Stimulated activated CD8-positive, alpha-beta memory T cell treated with anti-CD3 and anti-CD28 coated beads, Interleukin-12 subunit alpha, Interleukin-12 subunit beta, amount 100 ng/mL, for 24 hours (primary cell): ENCODE measurements around the gene PAQR5.
"Not testable (repeated sequence)": the region's sequence is repeated elsewhere in the genome, so short reads cannot be mapped to it uniquely, and the experiment has no call there.

Source experiments
- DNase-seq: peaks from one replicate; pipeline ENCODE4 v3.0.0-alpha.2; 2020; ENCODE audit errors: extremely low read depth

The PAQR5 gene

GRCh38 chr15:69293741-69294615 lies 4.7 kb upstream of the PAQR5 start:
- DNase-seq, result no peak

- no peak for DNase-seq
Measured at GRCh38 chr15:69296606-69297005, 2.1 kb upstream of the PAQR5 start.

- DNase-seq, result no peak
Measured at GRCh38 chr15:69297642-69298353, 914 bp upstream of the PAQR5 start.

- no peak for DNase-seq
Measured at GRCh38 chr15:69298354-69298696, 387 bp upstream of the PAQR5 start.

GRCh38 chr15:69299451-69299886 lies 757 bp downstream of the PAQR5 start:
- no peak for DNase-seq

- no peak for DNase-seq
Measured at GRCh38 chr15:69299943-69300588, 1.4 kb downstream of the PAQR5 start.

GRCh38 chr15:69301101-69301500 lies 2.4 kb downstream of the PAQR5 start:
- not testable (repeated sequence) for DNase-seq

- not testable (repeated sequence) for DNase-seq
Measured at GRCh38 chr15:69302087-69302486, 3.4 kb downstream of the PAQR5 start.

GRCh38 chr15:69302929-69303328 lies 4.2 kb downstream of the PAQR5 start:
- no peak for DNase-seq

GRCh38 chr15:69303337-69304181 lies 4.8 kb downstream of the PAQR5 start:
- DNase-seq, result no peak

GRCh38 chr15:69304182-69304545 lies 5.5 kb downstream of the PAQR5 start:
- no peak for DNase-seq

- DNase-seq, result no peak
Measured at GRCh38 chr15:69305204-69305931, 6.7 kb downstream of the PAQR5 start.

GRCh38 chr15:69305933-69306568 lies 7.3 kb downstream of the PAQR5 start:
- no peak for DNase-seq

- no peak for DNase-seq
Measured at GRCh38 chr15:69307939-69308338, 9.2 kb downstream of the PAQR5 start.

GRCh38 chr15:69308949-69309348 lies 10.2 kb downstream of the PAQR5 start:
- no peak for DNase-seq

- no peak for DNase-seq
Measured at GRCh38 chr15:69311319-69311721, 12.6 kb downstream of the PAQR5 start.

GRCh38 chr15:69313432-69314000 lies 14.8 kb downstream of the PAQR5 start:
- DNase-seq, result no peak

GRCh38 chr15:69314131-69314530 lies 15.4 kb downstream of the PAQR5 start:
- DNase-seq, result no peak

- DNase-seq, result no peak
Measured at GRCh38 chr15:69314736-69315135, 16.0 kb downstream of the PAQR5 start.

- DNase-seq, result no peak
Measured at GRCh38 chr15:69315402-69316110, 16.8 kb downstream of the PAQR5 start.
